Muscle of back (tissue), 11 donors: ENCODE measurements around the gene RAX. TPM values are rescaled to one million over a fixed set of nuclear protein-coding genes. Genes with fewer than 3 reads are reported as not detected.
"Not testable (repeated sequence)": the region's sequence is repeated elsewhere in the genome, so short reads cannot be mapped to it uniquely, and the experiment has no call there.

Experiments used
- DNase-seq, 3 donors: peaks; one replicate each; pipeline versions ENCODE4 v3.0.0 to v3.0.0-alpha.2; 2013
- polyA plus RNA-seq, 10 donors: library from polyadenylated mRNA; unstranded; fragments of 120-200 nt; gene quantifications; one replicate each; pipeline ENCODE4 v1.2.1, GENCODE V29; 2013; ENCODE audit not compliant: insufficient read length in 10 of 10

Gene RAX
- polyA plus RNA-seq, 10 donors: 0.27 TPM; not detected in 9

- peak in 1 of 3 donors; percentile 10 for DNase-seq
Measured at GRCh38 chr18:59273759-59274532, 692 bp upstream of the RAX start.

- DNase-seq: peak in 1 of 3 donors; percentile 40
Measured at GRCh38 chr18:59272221-59272888, 899 bp downstream of the RAX start.

- peak in 1 of 3 donors; percentile 49 for DNase-seq
Measured at GRCh38 chr18:59271606-59272220, 1.5 kb downstream of the RAX start.

- DNase-seq: peak in 1 of 3 donors; percentile 14
Measured at GRCh38 chr18:59270689-59271257, 2.5 kb downstream of the RAX start.

- DNase-seq: peak in 1 of 3 donors; percentile 40
Measured at GRCh38 chr18:59269563-59270119, 3.6 kb downstream of the RAX start.

GRCh38 chr18:59268721-59269562 lies 4.3 kb downstream of the RAX start:
- peak in 1 of 3 donors; percentile 61 for DNase-seq

- peak in 1 of 3 donors; percentile 26 for DNase-seq
Measured at GRCh38 chr18:59268127-59268720, 5.0 kb downstream of the RAX start.

- peak in 1 of 3 donors; percentile 31 for DNase-seq
Measured at GRCh38 chr18:59267503-59268126, 5.6 kb downstream of the RAX start.

GRCh38 chr18:59266886-59267502 lies 6.3 kb downstream of the RAX start:
- DNase-seq: peak in 1 of 3 donors; percentile 14

GRCh38 chr18:59266459-59266858 lies 6.8 kb downstream of the RAX start:
- DNase-seq: no peak

- DNase-seq: no peak
Measured at GRCh38 chr18:59265974-59266369, 7.3 kb downstream of the RAX start.

GRCh38 chr18:59265246-59265973 lies 7.8 kb downstream of the RAX start:
- DNase-seq: peak in 1 of 3 donors; percentile 34

GRCh38 chr18:59264651-59265245 lies 8.5 kb downstream of the RAX start:
- DNase-seq: no peak

- no peak for DNase-seq
Measured at GRCh38 chr18:59264121-59264571, 9.1 kb downstream of the RAX start.

- no peak for DNase-seq
Measured at GRCh38 chr18:59263661-59264060, 9.6 kb downstream of the RAX start.

- DNase-seq: not testable (repeated sequence)
Measured at GRCh38 chr18:59262243-59262642, 11.0 kb downstream of the RAX start.

GRCh38 chr18:59261842-59262241 lies 11.4 kb downstream of the RAX start:
- not testable (repeated sequence) for DNase-seq

GRCh38 chr18:59255491-59255890 lies 17.8 kb downstream of the RAX start:
- not testable (repeated sequence) for DNase-seq
